ENCODE measurements around the gene HGFAC.

- TF ChIP-seq CTCF (IDR thresholded peaks at IDR 0.05) (no peak), EP300 (IDR thresholded peaks at IDR 0.05) (no peak)
These were observed 30.1 kb upstream of the HGFAC start for GRCh38 chr4:3411676-3412075.
